Measurements from ENCODE around the gene LIN37. TPM values are rescaled to one million over a fixed set of nuclear protein-coding genes. Genes with fewer than 3 reads are reported as not detected.
A peak's percentile ranks its signal among the peaks of the same experiment; 100 is the strongest.

The LIN37 gene
- total RNA-seq, 1 donor from 2014 or later: 9.0 TPM

DNA sequence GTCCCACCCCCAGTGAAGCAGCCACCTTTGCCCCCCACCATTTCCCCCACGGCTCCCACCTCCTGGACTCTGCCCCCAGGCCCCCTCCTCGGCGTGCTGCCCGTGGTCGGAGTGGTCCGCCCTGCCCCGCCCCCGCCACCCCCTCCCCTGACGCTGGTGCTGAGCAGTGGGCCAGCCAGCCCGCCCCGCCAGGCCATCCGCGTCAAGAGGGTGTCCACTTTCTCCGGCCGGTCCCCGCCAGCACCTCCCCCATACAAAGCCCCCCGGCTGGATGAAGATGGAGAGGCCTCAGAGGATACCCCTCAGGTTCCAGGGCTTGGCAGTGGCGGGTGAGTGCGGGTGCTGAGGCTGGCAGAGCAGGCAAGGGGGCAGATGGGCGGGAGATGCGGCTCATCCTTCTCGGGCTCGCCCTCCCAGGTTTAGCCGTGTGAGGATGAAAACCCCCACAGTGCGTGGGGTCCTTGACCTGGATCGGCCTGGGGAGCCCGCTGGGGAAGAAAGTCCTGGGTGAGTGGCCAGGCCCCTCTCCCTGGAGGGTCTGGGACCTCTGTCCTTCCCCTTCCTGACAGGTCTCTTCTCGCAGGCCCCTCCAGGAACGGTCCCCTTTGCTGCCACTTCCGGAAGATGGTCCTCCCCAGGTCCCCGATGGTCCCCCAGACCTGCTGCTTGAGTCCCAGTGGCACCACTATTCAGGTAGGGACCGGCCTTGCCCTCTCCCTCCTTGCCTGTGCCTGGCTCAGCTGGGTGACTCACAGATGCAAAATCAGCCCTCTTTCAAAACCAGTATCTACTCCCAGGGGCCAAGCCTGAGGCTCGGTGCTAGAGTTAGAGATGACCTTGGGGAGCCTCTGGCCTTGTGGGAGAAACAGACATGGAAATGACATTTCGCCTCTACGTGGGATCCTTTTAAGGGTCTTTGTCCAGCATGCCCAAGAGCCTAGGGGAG, 14.9 kb upstream of the LIN37 start:
- DNase-seq (ENCODE audit: low spot score in 2 of 2) (no peak), FAIRE-seq (no peak)

DNA sequence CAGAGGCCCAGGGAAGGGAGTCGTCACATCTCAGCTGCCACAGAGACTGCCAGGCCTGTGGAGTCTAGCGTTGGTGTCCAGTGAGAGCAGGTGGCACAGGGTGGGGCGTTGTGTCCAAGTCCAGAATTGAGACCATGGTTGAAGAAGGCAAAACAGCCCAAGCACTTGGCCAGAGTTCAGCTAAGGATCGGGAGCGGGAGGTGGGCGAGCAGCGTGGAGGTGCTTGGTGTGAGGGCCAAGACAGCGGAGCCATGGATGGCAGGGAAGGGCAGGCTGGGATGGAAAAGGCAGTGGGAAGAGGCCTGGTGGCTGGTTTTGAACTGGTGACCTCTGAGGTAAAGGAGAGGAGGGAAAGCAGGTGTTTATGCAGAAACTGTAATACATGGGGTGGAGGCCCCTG, 14.1 kb upstream of the LIN37 start:
- DNase-seq (ENCODE audit: low spot score in 2 of 2) (no peak), FAIRE-seq (no peak)

GRCh38 chr19:35734889-35735288, 13.5 kb upstream of the LIN37 start:
- FAIRE-seq: no peak
- no peak for DNase-seq (ENCODE audit: low spot score in 2 of 2)

DNA sequence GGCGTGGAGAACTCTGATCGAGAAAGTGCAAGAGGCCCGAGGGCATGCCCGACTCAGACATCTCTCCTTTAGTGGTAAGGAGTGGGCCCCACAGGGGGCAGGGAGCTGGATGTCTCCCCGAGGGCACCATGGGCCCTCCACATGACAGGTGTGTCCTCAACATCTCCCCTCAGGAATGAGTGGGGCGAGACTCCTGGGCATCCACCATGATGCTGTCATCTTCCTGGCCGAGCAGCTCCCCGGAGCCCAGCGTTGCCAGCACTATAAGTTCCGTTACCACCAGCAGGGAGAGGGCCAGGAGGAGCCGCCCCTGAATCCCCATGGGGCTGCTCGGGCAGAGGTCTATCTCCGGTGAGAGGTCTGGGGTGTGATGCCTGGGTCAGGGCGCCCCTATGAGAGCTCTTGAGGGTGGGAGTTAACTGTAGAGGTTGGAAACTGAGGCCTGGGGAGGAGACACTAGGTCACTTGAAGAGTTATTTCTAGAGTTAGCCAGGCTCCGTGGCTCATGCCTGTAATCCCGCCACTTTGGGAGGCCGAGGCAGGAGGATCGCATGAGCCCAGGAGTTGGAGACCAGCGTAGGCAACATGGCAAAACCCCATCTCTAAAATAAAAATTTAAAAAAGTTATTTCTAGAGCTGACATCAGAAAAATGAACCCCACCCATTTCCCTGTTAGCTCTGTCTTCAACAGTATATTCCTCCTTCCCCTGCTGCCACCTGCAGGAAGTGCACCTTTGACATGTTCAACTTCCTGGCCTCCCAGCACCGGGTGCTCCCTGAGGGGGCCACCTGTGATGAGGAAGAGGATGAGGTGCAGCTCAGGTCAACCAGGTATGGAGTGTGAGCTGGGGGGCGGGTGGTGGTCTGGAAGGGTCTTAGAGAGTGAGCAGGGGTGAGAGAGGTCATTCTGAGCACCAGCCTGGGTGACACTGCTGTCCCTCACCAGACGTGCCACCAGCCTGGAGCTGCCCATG, 11.2 kb upstream of the LIN37 start:
- no peak for FAIRE-seq
- DNase-seq (ENCODE audit: low spot score in 2 of 2): no peak

GRCh38 chr19:35738021-35738886, 10.1 kb upstream of the LIN37 start:
- DNase-seq (ENCODE audit: low spot score in 2 of 2) (no peak), FAIRE-seq (no peak)

GRCh38 chr19:35738887-35739229, 9.5 kb upstream of the LIN37 start:
- DNase-seq (ENCODE audit: low spot score in 2 of 2) (no peak), FAIRE-seq (no peak)

DNA sequence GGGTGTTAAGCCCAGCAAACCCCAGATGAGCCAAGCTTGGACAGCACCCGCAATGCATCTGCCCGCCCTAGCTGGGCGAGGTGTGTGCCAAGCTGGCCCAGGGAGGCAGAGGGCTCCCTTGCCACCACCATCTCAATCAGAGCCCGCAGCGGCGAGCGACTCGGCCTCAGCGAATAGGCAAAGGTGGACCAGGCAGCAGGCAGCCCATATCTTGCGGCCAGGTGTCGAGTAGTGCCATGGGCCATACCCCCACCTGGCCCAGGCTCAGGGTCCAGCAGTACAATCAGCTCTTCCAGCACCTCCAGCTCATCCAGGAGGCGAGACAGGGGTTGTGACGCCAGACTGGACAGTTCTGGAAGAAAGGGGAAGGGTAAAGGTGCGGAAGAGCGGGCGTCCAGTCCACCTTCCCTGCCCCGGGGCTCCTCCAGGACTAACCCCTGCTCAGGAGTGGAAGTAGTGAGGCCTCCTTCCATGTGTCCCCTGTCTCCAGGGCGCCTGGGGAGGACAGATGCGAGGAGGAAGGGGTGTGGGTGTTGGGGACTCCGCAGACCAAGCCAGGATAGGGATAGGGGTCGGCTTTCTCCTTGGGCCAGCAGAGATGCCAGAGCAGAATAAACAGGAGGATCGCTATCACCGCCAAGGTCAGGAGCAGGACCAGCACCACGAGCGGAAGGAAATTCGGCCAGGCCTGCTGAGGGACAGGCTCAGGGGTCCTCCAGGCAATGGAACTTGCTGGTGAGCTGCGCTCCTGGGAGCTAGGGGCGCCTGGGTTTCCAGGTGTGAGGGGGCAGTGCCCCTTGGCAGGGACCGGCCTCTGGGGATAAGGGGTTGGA, 8.9 kb upstream of the LIN37 start:
- FAIRE-seq (no peak), DNase-seq (ENCODE audit: low spot score in 2 of 2) (no peak)

DNA sequence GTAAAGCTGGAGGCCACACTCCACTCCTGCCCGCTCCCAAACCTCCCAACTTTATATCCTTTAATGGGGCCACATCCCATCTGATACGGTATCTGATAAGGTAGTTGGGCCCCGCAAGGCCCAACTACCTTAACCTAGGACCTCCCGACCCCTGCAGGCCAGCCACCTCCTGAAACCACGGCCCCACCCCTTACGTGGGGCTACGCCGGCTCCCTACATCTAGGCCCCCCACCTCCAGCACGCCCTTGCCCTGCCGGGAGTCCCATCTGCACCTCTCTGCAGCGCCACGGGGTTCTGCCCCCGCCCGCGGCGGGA, 8.3 kb upstream of the LIN37 start:
- FAIRE-seq (no peak), DNase-seq (ENCODE audit: low spot score in 2 of 2) (no peak)

DNA sequence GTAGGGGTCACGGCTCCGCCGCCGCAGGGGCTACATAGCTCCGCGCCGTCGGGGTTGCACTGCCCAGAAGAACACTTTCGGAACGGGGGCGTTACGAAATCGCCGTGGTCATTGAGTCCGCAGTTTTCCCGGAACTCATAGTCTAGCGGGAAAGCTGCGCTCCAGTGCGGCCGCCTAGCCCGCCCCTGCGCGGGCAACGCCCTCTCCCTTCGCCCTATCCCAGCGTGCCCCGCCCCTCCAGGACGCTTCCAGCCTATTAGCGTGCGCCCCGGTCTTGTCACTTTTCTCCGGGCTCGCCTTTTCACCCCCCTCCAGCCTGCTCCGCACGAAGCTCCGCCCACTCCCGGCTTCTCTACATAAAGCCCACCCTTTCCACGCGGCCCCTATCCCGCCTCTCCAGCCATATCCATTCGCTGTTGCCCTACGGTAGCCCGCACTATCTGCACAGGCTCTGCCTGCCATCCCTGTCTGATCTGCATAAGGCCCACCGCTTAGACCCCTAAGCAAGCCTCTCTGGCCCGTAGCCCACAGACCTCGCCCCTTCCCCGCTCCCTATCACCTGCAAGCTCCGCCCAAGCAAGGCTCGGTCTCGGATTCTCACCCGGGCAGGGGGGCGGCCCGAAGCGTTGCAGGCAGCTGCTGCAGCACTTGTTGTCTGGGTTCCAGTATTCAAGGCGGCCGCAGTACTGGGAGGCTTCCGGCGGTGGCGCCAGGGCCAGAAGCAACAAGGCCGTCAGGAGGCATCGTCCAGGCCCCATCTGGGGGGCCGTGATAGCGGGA, 7.8 kb upstream of the LIN37 start:
- peak; percentile 19 for FAIRE-seq
- DNase-seq (ENCODE audit: low spot score in 2 of 2): peak; percentile 98 to 100

- DNase-seq (ENCODE audit: low spot score in 2 of 2): no peak
- no peak for FAIRE-seq
Observed at GRCh38 chr19:35741203-35741515, 7.2 kb upstream of the LIN37 start.

DNA sequence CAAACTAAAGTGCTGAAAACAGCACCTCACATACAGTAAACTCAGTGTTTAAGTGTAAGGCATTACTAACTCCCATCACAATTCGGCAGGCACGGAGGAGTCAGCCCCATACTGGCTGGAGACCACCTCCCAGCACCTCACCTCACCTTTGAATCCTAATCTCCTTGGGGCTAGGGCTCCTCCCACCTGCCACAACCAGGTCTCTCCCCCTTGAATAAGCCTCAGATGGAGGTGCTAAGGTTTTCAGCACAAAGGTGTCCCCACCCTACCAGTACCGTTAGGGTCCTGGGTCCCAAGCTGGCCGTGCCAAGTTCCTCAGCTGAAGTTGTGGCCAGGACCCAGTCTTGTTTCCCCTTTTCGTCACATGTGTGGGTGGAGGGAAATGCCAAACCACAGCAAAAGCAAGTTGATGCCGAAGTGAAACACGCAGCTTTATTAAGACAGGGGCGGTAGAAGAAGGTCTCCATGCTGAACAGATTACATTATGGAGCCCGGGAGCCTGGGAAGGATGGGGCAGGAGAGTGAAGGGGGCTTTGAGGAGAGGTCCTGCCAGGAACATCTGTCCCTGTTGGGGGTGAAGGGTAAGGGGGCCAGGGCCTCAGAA, 6.2 kb upstream of the LIN37 start, which contains the start of gene IGFLR1:
Gene IGFLR1, minus strand, starts transcription at position 332 of the 604 bp plus-strand sequence. CDS start 1,272 bp downstream, outside the sequence.
- FAIRE-seq: no peak
- DNase-seq (ENCODE audit: low spot score in 2 of 2): no peak

DNA sequence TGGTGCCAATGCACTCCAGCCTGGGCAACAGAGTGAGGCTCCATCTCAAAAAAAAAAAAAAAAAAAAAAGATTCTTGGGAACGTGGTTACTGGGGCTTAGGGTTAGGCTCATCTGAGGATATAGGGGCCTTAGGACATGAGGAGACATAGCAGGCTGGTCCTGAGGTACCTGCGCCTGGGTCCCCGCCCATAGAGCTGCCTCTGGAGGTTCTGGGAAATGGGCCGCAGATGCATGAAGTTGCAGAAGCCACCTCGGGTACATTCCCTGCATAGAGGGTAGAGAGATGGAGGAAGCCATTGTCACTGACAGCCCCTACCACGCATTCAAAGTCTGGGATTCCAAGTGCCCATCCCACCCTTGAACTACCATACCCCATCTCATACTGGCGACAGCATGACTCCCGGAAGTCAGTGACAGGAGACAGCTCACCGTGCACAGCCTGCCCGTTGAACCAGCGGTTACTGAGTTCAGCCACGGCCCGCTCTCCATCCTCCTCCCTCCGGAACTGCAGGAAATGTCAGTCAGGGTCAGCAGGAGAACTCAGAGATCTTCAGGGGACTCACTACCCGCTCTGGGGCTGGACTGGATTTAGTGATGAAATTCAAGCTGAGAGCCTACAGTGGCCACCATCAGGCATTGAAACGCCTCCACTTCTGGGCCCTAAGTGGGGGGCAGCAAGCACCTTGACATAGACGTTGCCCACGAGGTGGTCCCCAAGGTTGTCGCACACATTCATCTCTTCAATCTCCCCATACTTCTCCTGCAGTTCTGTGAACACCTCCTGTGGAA, 4.5 kb upstream of the LIN37 start:
- DNase-seq (ENCODE audit: low spot score in 2 of 2): no peak
- no peak for FAIRE-seq

DNA sequence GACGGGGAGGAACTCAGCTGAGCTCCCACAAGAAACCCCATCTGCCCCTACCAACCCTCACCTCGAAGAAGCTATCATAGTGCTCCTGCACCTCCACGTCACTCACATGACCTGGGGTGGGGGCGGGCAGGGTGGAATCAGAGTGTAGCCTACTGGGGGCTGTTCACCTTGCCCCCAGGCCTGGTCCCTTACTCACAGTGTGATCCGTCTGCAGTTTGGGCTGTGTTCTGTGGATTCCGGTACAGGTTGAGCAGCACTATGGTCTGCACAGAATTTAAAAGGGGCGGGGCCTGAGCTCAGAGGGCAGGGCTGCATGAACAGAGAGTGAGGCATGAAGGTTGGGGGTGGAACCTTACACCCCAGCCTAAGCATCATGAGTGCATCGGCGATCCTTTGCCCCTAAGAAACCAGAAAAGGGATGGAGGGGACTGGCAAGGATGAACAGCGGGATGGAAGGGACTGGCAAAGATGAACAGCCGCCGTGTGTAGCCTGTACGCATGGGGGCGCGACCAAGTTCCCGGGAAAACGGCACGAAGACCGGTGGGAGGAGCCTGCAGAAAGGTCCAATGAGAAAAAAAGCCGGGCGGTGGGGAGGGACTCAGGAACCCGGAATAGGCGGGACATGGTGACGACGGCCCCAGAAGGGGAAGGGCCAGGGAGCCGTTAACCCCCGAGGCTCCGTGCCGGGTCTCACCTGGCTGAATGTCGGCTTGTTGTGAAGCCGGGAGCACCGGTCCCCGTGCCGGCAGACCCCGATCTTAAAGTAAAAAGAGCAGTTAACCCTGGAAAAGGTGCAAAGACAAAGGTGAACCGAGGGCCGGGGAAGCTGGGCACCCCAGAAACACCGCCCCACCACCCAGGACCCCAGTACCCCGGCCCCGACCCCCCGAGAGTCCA, 3.7 kb upstream of the LIN37 start:
- FAIRE-seq: no peak
- peak; percentile 83 to 87 for DNase-seq (ENCODE audit: low spot score in 2 of 2)

GRCh38 chr19:35745328-35746086, 2.9 kb upstream of the LIN37 start, which contains the start of the genes PSENEN and U2AF1L4:
Gene PSENEN (plus strand): TSS chr19:35745651. CDS start chr19:35745931, 280 bp downstream.
Gene U2AF1L4 (minus strand): TSS chr19:35745418. CDS start chr19:35745391, 27 bp downstream.
- DNase-seq (ENCODE audit: low spot score in 2 of 2): peak; percentile 86 to 91
- FAIRE-seq: no peak

DNA sequence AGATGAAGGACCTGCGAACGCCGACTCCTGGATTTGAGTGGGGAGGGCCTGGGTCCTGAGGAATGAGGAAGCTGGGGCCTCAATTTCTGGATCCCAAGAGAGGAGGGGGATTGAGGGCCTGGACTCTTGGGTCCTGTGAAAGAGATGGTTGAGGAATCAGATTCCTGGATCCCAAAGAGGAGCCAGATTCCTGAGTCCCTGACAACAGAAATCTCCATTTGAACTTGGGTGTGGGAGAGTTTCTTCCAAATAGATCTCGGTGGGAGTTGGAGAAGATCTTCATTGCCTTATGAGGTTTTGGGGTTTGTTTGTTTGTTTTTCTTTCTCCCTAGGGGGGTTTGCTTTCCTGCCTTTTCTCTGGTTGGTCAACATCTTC, 2.3 kb upstream of the LIN37 start:
- FAIRE-seq (no peak), DNase-seq (ENCODE audit: low spot score in 2 of 2) (no peak)

- DNase-seq (ENCODE audit: low spot score in 2 of 2): no peak
- FAIRE-seq: no peak
Observed at GRCh38 chr19:35746531-35746930, 1.8 kb upstream of the LIN37 start.

Data from frontal cortex (tissue), 4 donors.